HG03457 (cell line): ENCODE data around the gene OR2A12.
"Not testable (repeated sequence)": the region's sequence is repeated elsewhere in the genome, so short reads cannot be mapped to it uniquely, and the experiment has no call there.

Experiments
- ATAC-seq: cut with Tn5 transposase; IDR thresholded peaks from one replicate; pipeline ENCODE4 v1.9.1; 2021; ENCODE audit warnings: moderate number of reproducible peaks; ENCODE audit not compliant: unreplicated experiment

The OR2A12 gene

GRCh38 chr7:144118341-144118740, 32.3 kb downstream of the OR2A12 start:
- no peak for ATAC-seq

DNA sequence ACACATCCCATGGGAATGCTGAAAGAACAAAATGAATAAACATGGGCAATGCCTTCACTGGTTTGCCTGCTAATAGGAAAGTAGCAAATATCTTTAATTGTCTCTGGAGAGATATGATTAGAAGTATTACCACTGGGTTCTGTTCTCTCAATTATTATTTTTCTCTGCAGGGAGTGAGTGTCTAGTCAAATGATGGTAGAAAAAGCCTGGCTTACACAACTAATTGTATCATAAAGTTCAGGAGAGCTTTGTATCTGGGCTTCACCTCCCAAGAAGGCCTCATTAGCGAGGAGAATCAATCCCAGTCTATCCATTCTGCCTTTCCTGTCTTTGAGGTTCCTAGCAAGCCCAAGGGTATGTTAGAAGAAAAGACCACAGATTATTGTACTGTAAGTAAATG, 36.8 kb downstream of the OR2A12 start, which contains the start of gene OR2A14:
Gene OR2A14 (plus strand): TSS at position 301 of the 400 bp plus-strand sequence. CDS start 5,937 bp downstream, outside the sequence.
- no peak for ATAC-seq

GRCh38 chr7:144127714-144128334, 41.7 kb downstream of the OR2A12 start:
- peak; percentile 100 for ATAC-seq

- not testable (repeated sequence) for ATAC-seq
These were observed 43.5 kb downstream of the OR2A12 start for GRCh38 chr7:144129601-144130000.

DNA sequence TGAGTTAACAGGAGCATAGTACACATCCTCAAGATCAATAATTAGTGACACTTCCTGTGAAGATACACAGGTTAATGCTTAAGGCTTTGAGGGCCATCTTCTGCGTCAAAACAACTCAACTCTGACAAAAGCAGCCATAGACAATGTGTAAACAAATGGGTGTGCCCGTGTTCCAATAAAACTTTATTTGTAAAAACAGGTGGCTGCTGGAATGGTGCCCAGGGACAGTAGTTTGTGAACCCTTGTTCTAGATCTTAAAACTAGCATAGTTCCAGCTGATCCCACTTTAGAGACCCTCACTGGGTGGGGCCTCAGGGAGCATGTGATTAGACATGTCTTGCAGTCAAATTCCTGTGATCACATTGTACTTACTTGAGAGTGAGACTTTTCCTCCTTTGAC, 44.7 kb downstream of the OR2A12 start:
- ATAC-seq: no peak

- no peak for ATAC-seq
These were observed 46.2 kb downstream of the OR2A12 start for GRCh38 chr7:144132262-144132661.

DNA sequence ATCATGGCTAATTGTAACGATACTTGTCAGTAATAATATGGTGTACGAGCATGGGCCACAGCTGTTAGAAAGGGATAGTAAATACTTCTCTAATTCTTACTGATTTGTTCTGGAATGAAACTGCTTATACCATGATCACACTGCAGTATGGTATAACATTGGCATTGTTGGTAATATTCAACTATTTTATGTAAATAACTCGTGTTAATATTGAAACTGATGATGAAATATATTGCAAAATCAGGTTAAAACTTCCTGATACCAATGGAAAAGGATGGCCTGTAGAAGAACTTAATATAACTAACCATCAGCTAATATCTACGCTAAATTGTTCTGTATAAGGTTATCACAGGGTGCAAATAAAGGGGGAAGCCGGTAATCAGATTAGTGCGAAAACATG, 47.2 kb downstream of the OR2A12 start:
- ATAC-seq: no peak

GRCh38 chr7:144134116-144134515, 48.0 kb downstream of the OR2A12 start:
- ATAC-seq: no peak

- ATAC-seq: no peak
These were observed 51.4 kb downstream of the OR2A12 start for GRCh38 chr7:144137501-144137900.

DNA sequence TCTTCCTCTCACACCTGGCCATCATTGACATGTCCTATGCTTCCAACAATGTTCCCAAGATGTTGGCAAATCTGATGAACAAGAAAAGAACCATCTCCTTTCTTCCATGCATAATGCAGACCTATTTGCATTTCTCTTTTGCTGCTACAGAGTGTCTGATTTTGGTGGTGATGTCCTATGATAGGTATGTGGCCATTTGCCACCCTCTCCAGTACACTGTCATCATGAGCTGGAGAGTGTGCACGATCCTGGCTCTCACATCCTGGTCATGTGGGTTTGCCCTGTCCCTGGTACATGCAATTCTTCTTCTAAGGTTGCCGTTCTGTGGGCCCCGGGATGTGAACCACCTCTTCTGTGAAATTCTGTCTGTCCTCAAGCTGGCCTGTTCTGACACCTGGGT, 56.1 kb downstream of the OR2A12 start:
- ATAC-seq: no peak

- no peak for ATAC-seq
These were observed 58.3 kb downstream of the OR2A12 start for GRCh38 chr7:144144426-144144825.

GRCh38 chr7:144148224-144148827, 62.2 kb downstream of the OR2A12 start:
- no peak for ATAC-seq
